Diencephalon (tissue), 1 donor: ENCODE data around the gene PRPH2. TPM values are rescaled to one million over a fixed set of nuclear protein-coding genes. Genes with fewer than 3 reads are reported as not detected.

ENCODE experiments used
- small RNA-seq: library from RNA; depleted of rRNA; stranded (forward); fragments of <200 nt; gene quantifications from one replicate; pipeline ENCODE3, GENCODE V24; 2014
- total RNA-seq: library from RNA; depleted of rRNA; stranded (reverse); fragments of >200 nt; gene quantifications from one replicate; pipeline ENCODE4 v1.2.3, GENCODE V29; 2014

PRPH2 gene
- 11.5 TPM for total RNA-seq

GRCh38 chr6:42722497-42722896 lies at the start of gene PRPH2:
PRPH2 (minus strand) TSS chr6:42722597; CDS start chr6:42722334, 263 bp downstream.

GRCh38 chr6:42745640-42746462 lies 23.5 kb upstream of the PRPH2 start, which contains the start of gene TBCC:
TBCC (minus strand) TSS chr6:42746103; CDS start chr6:42746073, 30 bp downstream.

Small RNA genes within 50 kb of the gene (small RNA-seq; reads per million reads assigned to genes)
- not detected for gene RNU6-890P

Other genes with a start within 250 kb of the PRPH2 start
- 33.7 TPM for gene UBR2, start 158.6 kb downstream of the PRPH2 start, total RNA-seq
- 45.9 TPM for gene TBCC, start 23.5 kb upstream of the PRPH2 start, total RNA-seq
- gene BICRAL, start 59.5 kb upstream of the PRPH2 start, total RNA-seq, result 19.4 TPM
- 127 TPM for gene RPL7L1, start 157.0 kb upstream of the PRPH2 start, total RNA-seq
- not detected for gene PTCRA, start 193.5 kb upstream of the PRPH2 start, total RNA-seq
- 26.3 TPM for gene CNPY3, start 206.9 kb upstream of the PRPH2 start, total RNA-seq
- gene GNMT, start 238.2 kb upstream of the PRPH2 start, total RNA-seq, result not detected